Kidney (tissue), 14 donors: ENCODE data around the gene GGA2. TPM values are rescaled to one million over a fixed set of nuclear protein-coding genes. Genes with fewer than 3 reads are reported as not detected.

Experiments
- DNase-seq, 5 donors: peaks; one replicate each; pipeline ENCODE4 v3.0.0-alpha.2; 2013 to 2020
- FAIRE-seq: peaks from 2 replicates; lab custom pipeline; 2012; peaks lifted over from hg19 to GRCh38; lab: Jason Lieb, UNC
- H3K27ac ChIP-seq, 2 donors: one replicate each; pipeline ENCODE4 v1.7.0; 2013; ENCODE audit warnings: low read depth in 2 of 2, low read length in 2 of 2, inconsistent platforms in 1 of 2
- H3K27me3 ChIP-seq: one replicate; pipeline ENCODE4 v1.7.1; 2013; ENCODE audit warnings: low read length, inconsistent platforms; ENCODE audit not compliant: control insufficient read depth, insufficient read depth
- H3K36me3 ChIP-seq, 3 donors: one replicate each; pipeline versions ENCODE4 v1.7.0 to v1.7.1; 2013; ENCODE audit warnings: low read length in 3 of 3, control low read depth in 1 of 3, inconsistent platforms in 1 of 3; ENCODE audit not compliant: insufficient read depth in 3 of 3, control insufficient read depth in 2 of 3
- H3K4me1 ChIP-seq, 3 donors: one replicate each; pipeline versions ENCODE4 v1.7.0 to v1.7.1; 2013; ENCODE audit warnings: low read length in 3 of 3, inconsistent platforms in 1 of 3, low read depth in 1 of 3; ENCODE audit not compliant: control insufficient read depth in 2 of 3, insufficient read depth in 2 of 3
- H3K4me3 ChIP-seq, 3 donors: one replicate each; pipeline versions ENCODE4 v1.7.0 to v1.8.1; 2013; ENCODE audit warnings: low read length in 3 of 3, control low read depth in 1 of 3, inconsistent platforms in 1 of 3
- H3K9ac ChIP-seq, 3 donors: one replicate each; pipeline versions ENCODE4 v1.7.0 to v1.7.1; 2013; ENCODE audit warnings: low read length in 3 of 3, control low read depth in 1 of 3, inconsistent platforms in 1 of 3
- H3K9me3 ChIP-seq, 3 donors: one replicate each; pipeline versions ENCODE4 v1.7.0 to v1.7.1; 2013; ENCODE audit warnings: low read length in 3 of 3, control low read depth in 1 of 3, inconsistent platforms in 1 of 3; ENCODE audit not compliant: control insufficient read depth in 2 of 3, insufficient read depth in 1 of 3
- CTCF ChIP-seq: IDR thresholded peaks from 3 replicates; pipeline ENCODE4 v1.5.1; 2012; ENCODE audit warnings: mild to moderate bottlenecking, moderate library complexity, borderline replicate concordance; ENCODE audit not compliant: insufficient read depth; ENCODE audit errors: extremely low read depth
- intact Hi-C: fragments of 100-400 bp; cut with DNase I; formaldehyde crosslinking; loops from one replicate; pipeline ENCODE4 v1.11.1; 2022
- polyA plus RNA-seq: library from polyadenylated mRNA; stranded (reverse); fragments of 350-450 nt; fragmentation: Illumina TruSeq; extraction: RNeasy Lipid Tissue Mini Kit (QIAGEN cat#74804); gene quantifications from one replicate; pipeline ENCODE4 v1.2.3, GENCODE V29; 2014; ENCODE audit warnings: low read depth, low replicate concordance; ENCODE audit not compliant: insufficient read depth
- total RNA-seq: library from RNA; stranded (reverse); fragmentation: NEBNext Ultra II Directional; extraction: Animal tissue kit (Norgen Biotek cat#: 25700); gene quantifications from one replicate; pipeline ENCODE4 v1.2.1, GENCODE V29; 2021
- donor health status: control.
- donor health status: control.
- donor health status: control.
- donor health status: control.
- donor health status: control.
- donor health status: DM: yes; HTN: yes; CAD: no.
- donor health status: Normal renal cell carcinoma (clear cell type).

The GGA2 gene
- total and polyA plus RNA-seq, 2 donors from 2014 or later: 43.5 to 79.9 TPM

- DNase-seq (no peak), FAIRE-seq (no peak)
- no peak overlapping the region for H3K27ac ChIP-seq
- H3K9ac ChIP-seq: no peak overlapping the region
- H3K36me3 ChIP-seq: peaks cover 5 to 23% (median 21%) of the 10 kb centered on the region in 3 donors
- peaks cover 0 to 4% (median 0%) of the 10 kb centered on the region in 3 donors for H3K4me1 ChIP-seq
- H3K4me3 ChIP-seq: no peak overlapping the region
- no peak for TF ChIP-seq CTCF
- no peaks in the 10 kb centered on the region for H3K9me3 ChIP-seq
- intact Hi-C loops: no loop called here
- H3K27me3 ChIP-seq: no peaks in the 10 kb centered on the region
These were observed 90.3 kb downstream of the GGA2 start for GRCh38 chr16:23420011-23420410.

GRCh38 chr16:23416816-23417215 lies 93.5 kb downstream of the GGA2 start:
- DNase-seq: no peak

GRCh38 chr16:23414731-23415130 lies 95.6 kb downstream of the GGA2 start:
- no peaks in the 10 kb centered on the region for H3K4me1 ChIP-seq
- FAIRE-seq: no peak
- intact Hi-C loops: no loop called here

More at GRCh38 chr16:23416816-23417215, 93.5 kb downstream of the GGA2 start:
- Histone ChIP-seq H3K36me3 (peaks cover 2 to 46% (median 38%) of the 10 kb centered on the region in 3 donors), H3K4me1 (no peaks in the 10 kb centered on the region), H3K9ac (no peak overlapping the region), H3K27ac (no peak overlapping the region), H3K9me3 (no peaks in the 10 kb centered on the region), H3K27me3 (no peaks in the 10 kb centered on the region), H3K4me3 (no peak overlapping the region)
- intact Hi-C loops: no loop called here
- no peak for FAIRE-seq
- no peak for TF ChIP-seq CTCF

More at GRCh38 chr16:23414731-23415130, 95.6 kb downstream of the GGA2 start:
- no peak for DNase-seq
- no peak overlapping the region for H3K9ac ChIP-seq
- TF ChIP-seq CTCF: no peak
- H3K9me3 ChIP-seq: no peaks in the 10 kb centered on the region
- H3K27ac ChIP-seq: no peak overlapping the region
- H3K27me3 ChIP-seq: no peaks in the 10 kb centered on the region
- peaks cover 5 to 51% (median 35%) of the 10 kb centered on the region in 3 donors for H3K36me3 ChIP-seq
- H3K4me3 ChIP-seq: no peak overlapping the region

Other genes starting within 250 kb of the GGA2 start
- 7.8 TPM for gene SCNN1B, start 208.2 kb downstream of the GGA2 start, total RNA-seq
- gene SCNN1B, start 208.2 kb downstream of the GGA2 start, polyA plus RNA-seq: 62.9 TPM
- gene COG7, start 57.3 kb downstream of the GGA2 start, total RNA-seq: 25.2 TPM
- gene COG7, start 57.3 kb downstream of the GGA2 start, polyA plus RNA-seq: 27.0 TPM
- gene EARS2, start 46.9 kb upstream of the GGA2 start, total RNA-seq: 21.6 TPM
- 30.4 TPM for gene EARS2, start 46.9 kb upstream of the GGA2 start, polyA plus RNA-seq
- gene UBFD1, start 47.2 kb upstream of the GGA2 start, total RNA-seq: 52.8 TPM
- 20.8 TPM for gene UBFD1, start 47.2 kb upstream of the GGA2 start, polyA plus RNA-seq
- 66.6 TPM for gene NDUFAB1, start 85.8 kb upstream of the GGA2 start, total RNA-seq
- 374 TPM for gene NDUFAB1, start 85.8 kb upstream of the GGA2 start, polyA plus RNA-seq
- 11.7 TPM for gene PALB2, start 130.8 kb upstream of the GGA2 start, total RNA-seq
- 5.7 TPM for gene PALB2, start 130.8 kb upstream of the GGA2 start, polyA plus RNA-seq
- gene DCTN5, start 131.0 kb upstream of the GGA2 start, total RNA-seq: 60.5 TPM
- 36.5 TPM for gene DCTN5, start 131.0 kb upstream of the GGA2 start, polyA plus RNA-seq
- 2.5 TPM for gene PLK1, start 168.4 kb upstream of the GGA2 start, total RNA-seq
- 0.71 TPM for gene PLK1, start 168.4 kb upstream of the GGA2 start, polyA plus RNA-seq
- not detected for gene ERN2, start 202.7 kb upstream of the GGA2 start, total RNA-seq
- gene ERN2, start 202.7 kb upstream of the GGA2 start, polyA plus RNA-seq: not detected
- gene CHP2, start 244.5 kb upstream of the GGA2 start, total RNA-seq: not detected
- 6.8 TPM for gene CHP2, start 244.5 kb upstream of the GGA2 start, polyA plus RNA-seq